Erythroblast (primary cell): ENCODE data around the gene TMEM259.

ENCODE experiments used
- GATA1 ChIP-seq: IDR thresholded peaks from 2 replicates; pipeline ENCODE4 v1.6.1; 2011; ENCODE audit warnings: low read depth, mild to moderate bottlenecking, control low read depth, low read length, moderate library complexity
- POLR2A ChIP-seq: IDR thresholded peaks from 2 replicates; pipeline ENCODE4 v1.6.1; 2011; ENCODE audit warnings: mild to moderate bottlenecking, low read length

DNA sequence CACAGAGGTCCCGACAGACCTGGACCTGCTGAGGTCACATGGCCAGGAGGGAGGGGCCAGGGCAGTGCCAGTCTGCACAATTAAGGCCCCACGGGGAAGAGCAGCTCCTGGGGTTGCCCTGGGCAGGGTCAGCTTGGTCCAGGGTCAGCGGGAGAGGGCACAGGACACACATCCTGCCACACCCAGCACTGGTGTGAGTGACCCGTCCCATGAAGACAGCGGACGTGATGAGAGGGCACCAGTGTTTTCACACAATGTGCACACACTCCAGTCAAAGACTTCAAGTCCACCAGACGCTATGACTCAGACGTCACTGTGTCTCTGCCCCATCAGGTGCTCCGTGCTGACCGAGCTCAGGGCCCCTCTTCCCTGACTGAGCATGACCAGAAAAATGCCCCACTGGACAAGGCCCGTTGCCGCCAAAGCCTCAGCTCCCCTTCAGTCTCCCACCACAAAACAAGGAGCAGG, 4.2 kb downstream of the TMEM259 start:
- TF ChIP-seq POLR2A = no peak
- no peak for TF ChIP-seq GATA1
